ENCODE data around the gene SRSF11.
A peak's percentile ranks its signal among the peaks of the same experiment; 100 is the strongest.
"Not testable (repeated sequence)": the region's sequence is repeated elsewhere in the genome, so short reads cannot be mapped to it uniquely, and the experiment has no call there.

Gene SRSF11, protein sequence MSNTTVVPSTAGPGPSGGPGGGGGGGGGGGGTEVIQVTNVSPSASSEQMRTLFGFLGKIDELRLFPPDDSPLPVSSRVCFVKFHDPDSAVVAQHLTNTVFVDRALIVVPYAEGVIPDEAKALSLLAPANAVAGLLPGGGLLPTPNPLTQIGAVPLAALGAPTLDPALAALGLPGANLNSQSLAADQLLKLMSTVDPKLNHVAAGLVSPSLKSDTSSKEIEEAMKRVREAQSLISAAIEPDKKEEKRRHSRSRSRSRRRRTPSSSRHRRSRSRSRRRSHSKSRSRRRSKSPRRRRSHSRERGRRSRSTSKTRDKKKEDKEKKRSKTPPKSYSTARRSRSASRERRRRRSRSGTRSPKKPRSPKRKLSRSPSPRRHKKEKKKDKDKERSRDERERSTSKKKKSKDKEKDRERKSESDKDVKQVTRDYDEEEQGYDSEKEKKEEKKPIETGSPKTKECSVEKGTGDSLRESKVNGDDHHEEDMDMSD

GRCh38 chr1:70221238-70222121 lies at the start of gene SRSF11:
Gene SRSF11, plus strand, starts transcription at chr1:70221380. Its CDS starts 257 bp downstream, at chr1:70221637.
- Mint-ChIP-seq H3K4me3 (peak within 1 kb of the TSS; percentile 95), H3K27me3 (no peaks in the 10 kb centered on the region), H3K9me3 (no peaks in the 10 kb centered on the region), H3K27ac (peak within 1 kb of the TSS; percentile 98), H3K4me1 (peaks cover 41% of the 10 kb centered on the region), H3K36me3 (peaks cover 8% of the 10 kb centered on the region)
- peak; percentile 100 for ATAC-seq

GRCh38 chr1:70171512-70171911 lies 49.7 kb upstream of the SRSF11 start:
- H3K27ac Mint-ChIP-seq: no peak overlapping the region
- H3K4me3 Mint-ChIP-seq: no peak overlapping the region
- no peaks in the 10 kb centered on the region for H3K4me1 Mint-ChIP-seq
- H3K36me3 Mint-ChIP-seq: peaks cover 51% of the 10 kb centered on the region
- no peaks in the 10 kb centered on the region for H3K27me3 Mint-ChIP-seq
- ATAC-seq: no peak
- H3K9me3 Mint-ChIP-seq: no peaks in the 10 kb centered on the region

DNA sequence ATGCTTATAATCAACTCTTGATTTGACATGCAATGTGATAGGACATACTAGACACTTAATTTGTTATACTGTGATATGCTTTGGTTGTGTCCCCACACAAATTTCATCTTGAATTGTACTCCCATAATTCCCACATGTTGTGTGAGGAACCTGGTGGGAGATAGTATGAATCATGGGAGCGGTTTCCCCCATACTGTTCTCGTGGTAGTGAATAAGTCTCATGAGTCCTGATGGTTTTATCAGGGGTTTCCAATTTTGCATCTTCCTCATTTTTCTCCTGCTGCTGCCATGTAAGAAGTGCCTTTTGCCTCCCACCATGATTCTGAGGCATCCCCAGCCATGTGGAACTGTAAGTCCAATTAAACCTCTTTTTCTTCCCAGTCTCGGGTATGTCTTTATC lies 36.0 kb upstream of the SRSF11 start:
- not testable (repeated sequence) for ATAC-seq, H3K27me3 Mint-ChIP-seq, H3K4me3 Mint-ChIP-seq, H3K4me1 Mint-ChIP-seq, H3K9me3 Mint-ChIP-seq, H3K27ac Mint-ChIP-seq
- H3K36me3 Mint-ChIP-seq: peaks cover 35% of the 10 kb centered on the region

DNA sequence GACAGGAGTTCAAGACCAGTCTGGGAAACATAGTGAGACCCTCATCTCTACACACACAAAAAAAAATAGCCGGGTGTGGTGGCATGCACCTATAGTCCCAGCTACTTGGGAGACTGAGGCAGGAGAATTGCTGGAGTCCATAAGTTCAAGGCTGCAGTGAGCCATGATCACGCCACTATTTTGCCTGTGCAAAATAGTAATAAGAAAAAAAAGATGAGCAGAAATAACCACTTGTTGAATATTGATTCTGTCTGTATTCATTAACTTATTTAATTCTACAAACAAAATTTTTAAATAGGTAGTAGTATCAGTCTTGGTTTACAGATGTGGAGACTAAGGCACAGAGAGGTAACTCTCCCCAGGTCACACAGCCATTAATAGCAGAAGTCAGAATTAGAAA lies 32.7 kb upstream of the SRSF11 start:
- no peak overlapping the region for H3K27ac Mint-ChIP-seq
- peaks cover 37% of the 10 kb centered on the region for H3K36me3 Mint-ChIP-seq
- no peaks in the 10 kb centered on the region for H3K27me3 Mint-ChIP-seq
- no peak for ATAC-seq
- no peak overlapping the region for H3K4me3 Mint-ChIP-seq
- H3K9me3 Mint-ChIP-seq: no peaks in the 10 kb centered on the region
- peaks cover 14% of the 10 kb centered on the region for H3K4me1 Mint-ChIP-seq

DNA sequence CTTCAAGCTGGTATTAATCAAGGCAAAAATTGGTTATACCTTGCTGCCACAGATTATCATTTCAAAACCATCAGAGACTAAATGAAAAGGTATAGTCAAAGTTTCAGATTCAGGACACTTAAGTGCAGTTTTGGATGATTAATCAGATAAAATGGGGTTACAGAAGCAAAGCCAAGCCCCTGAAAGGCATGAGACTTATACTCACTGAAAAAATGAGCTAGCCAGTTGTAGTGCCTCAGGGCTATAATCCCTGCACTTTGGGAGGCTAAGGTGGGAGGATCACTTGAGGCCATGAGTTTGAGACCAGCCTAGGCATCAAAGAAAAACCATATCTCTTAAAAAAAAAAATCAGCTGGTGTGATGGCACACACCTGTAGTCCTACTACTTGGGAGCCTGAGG lies 31.0 kb upstream of the SRSF11 start:
- Mint-ChIP-seq H3K4me3 (no peak overlapping the region), H3K27ac (no peak overlapping the region), H3K27me3 (no peaks in the 10 kb centered on the region), H3K9me3 (no peaks in the 10 kb centered on the region), H3K36me3 (peaks cover 35% of the 10 kb centered on the region), H3K4me1 (peaks cover 14% of the 10 kb centered on the region)
- no peak for ATAC-seq

- not testable (repeated sequence) for ATAC-seq, H3K27ac Mint-ChIP-seq, H3K4me3 Mint-ChIP-seq, H3K27me3 Mint-ChIP-seq, H3K9me3 Mint-ChIP-seq
- Mint-ChIP-seq H3K36me3 (peaks cover 19% of the 10 kb centered on the region), H3K4me1 (peaks cover 13% of the 10 kb centered on the region)
Observed at GRCh38 chr1:70192446-70192845, 28.7 kb upstream of the SRSF11 start.

DNA sequence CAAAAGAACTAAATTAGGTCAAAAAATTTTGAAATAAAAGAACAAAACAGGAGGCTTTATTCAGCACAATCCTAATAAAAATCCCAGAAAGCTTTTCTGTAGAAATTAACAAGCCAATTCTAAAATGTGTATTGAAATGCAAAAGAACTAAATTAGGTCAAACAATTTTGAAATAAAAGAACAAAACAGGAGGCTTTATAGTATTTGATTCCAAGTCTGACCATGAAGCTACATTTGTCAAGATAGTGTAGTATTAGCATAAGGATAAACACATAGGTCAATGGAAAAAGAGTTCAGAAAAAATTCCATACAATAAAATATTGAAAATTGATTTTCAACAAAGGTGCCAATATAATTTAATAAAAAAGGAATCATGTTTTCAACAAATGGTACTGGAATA lies 26.6 kb upstream of the SRSF11 start:
- Mint-ChIP-seq H3K4me1 (peaks cover 8% of the 10 kb centered on the region), H3K36me3 (peaks cover 10% of the 10 kb centered on the region), H3K27ac (no peak overlapping the region), H3K27me3 (no peaks in the 10 kb centered on the region), H3K4me3 (no peak overlapping the region), H3K9me3 (no peaks in the 10 kb centered on the region)
- ATAC-seq: no peak

- Mint-ChIP-seq H3K9me3 (no peaks in the 10 kb centered on the region), H3K27me3 (no peaks in the 10 kb centered on the region), H3K36me3 (peaks cover 10% of the 10 kb centered on the region), H3K4me1 (peaks cover 8% of the 10 kb centered on the region), H3K4me3 (no peak overlapping the region), H3K27ac (no peak overlapping the region)
- no peak for ATAC-seq
Observed at GRCh38 chr1:70195342-70195741, 25.8 kb upstream of the SRSF11 start.

DNA sequence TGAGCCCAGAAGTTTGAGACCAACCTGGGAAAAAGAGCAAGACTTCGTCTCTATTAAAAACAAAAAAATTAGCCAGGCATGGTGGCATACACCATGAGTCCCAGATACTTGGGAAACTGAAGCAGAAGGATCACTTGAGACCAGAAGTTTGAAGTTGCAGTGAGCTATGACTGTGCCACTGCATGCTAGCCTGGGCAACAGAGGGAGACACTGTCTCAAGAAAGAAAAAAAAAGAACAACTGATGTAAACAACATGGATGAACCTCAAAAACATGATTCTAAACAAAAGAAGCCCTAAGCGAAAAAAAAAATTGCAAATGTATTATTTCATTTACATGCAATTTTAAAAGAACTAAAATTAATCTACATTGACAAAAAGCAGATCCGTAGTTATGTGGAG lies 24.8 kb upstream of the SRSF11 start:
- Mint-ChIP-seq H3K36me3 (peaks cover 10% of the 10 kb centered on the region), H3K27ac (no peak overlapping the region), H3K9me3 (no peaks in the 10 kb centered on the region), H3K4me1 (peaks cover 8% of the 10 kb centered on the region), H3K27me3 (no peaks in the 10 kb centered on the region), H3K4me3 (no peak overlapping the region)
- ATAC-seq: no peak

- no peak for ATAC-seq
- Mint-ChIP-seq H3K9me3 (no peaks in the 10 kb centered on the region), H3K4me3 (no peak overlapping the region), H3K27ac (no peak overlapping the region), H3K4me1 (peaks cover 31% of the 10 kb centered on the region), H3K27me3 (no peaks in the 10 kb centered on the region), H3K36me3 (no peaks in the 10 kb centered on the region)
Observed at GRCh38 chr1:70200065-70200464, 21.1 kb upstream of the SRSF11 start.

GRCh38 chr1:70202173-70202758 lies 18.9 kb upstream of the SRSF11 start:
- H3K4me3 Mint-ChIP-seq: no peak overlapping the region
- H3K9me3 Mint-ChIP-seq: no peaks in the 10 kb centered on the region
- ATAC-seq: no peak
- no peaks in the 10 kb centered on the region for H3K36me3 Mint-ChIP-seq
- H3K4me1 Mint-ChIP-seq: peaks cover 34% of the 10 kb centered on the region
- no peaks in the 10 kb centered on the region for H3K27me3 Mint-ChIP-seq
- H3K27ac Mint-ChIP-seq: no peak overlapping the region

- no peaks in the 10 kb centered on the region for H3K9me3 Mint-ChIP-seq
- no peak for ATAC-seq
- H3K36me3 Mint-ChIP-seq: peaks cover 6% of the 10 kb centered on the region
- no peaks in the 10 kb centered on the region for H3K27me3 Mint-ChIP-seq
- H3K4me3 Mint-ChIP-seq: peak overlapping the region; percentile 97
- peak overlapping the region; percentile 97 for H3K27ac Mint-ChIP-seq
- peaks cover 46% of the 10 kb centered on the region for H3K4me1 Mint-ChIP-seq
Observed at GRCh38 chr1:70204139-70204538, 17.0 kb upstream of the SRSF11 start.

GRCh38 chr1:70204600-70204999 lies 16.6 kb upstream of the SRSF11 start:
- no peak for ATAC-seq
- Mint-ChIP-seq H3K9me3 (no peaks in the 10 kb centered on the region), H3K4me3 (peak overlapping the region; percentile 97), H3K36me3 (peaks cover 6% of the 10 kb centered on the region), H3K27me3 (no peaks in the 10 kb centered on the region), H3K27ac (peak overlapping the region; percentile 97), H3K4me1 (peaks cover 48% of the 10 kb centered on the region)

- Mint-ChIP-seq H3K4me1 (peaks cover 48% of the 10 kb centered on the region), H3K9me3 (no peaks in the 10 kb centered on the region), H3K27me3 (no peaks in the 10 kb centered on the region), H3K4me3 (peak overlapping the region; percentile 97), H3K27ac (peak overlapping the region; percentile 97), H3K36me3 (peaks cover 6% of the 10 kb centered on the region)
- peak; percentile 55 for ATAC-seq
Observed at GRCh38 chr1:70205071-70205433, 16.1 kb upstream of the SRSF11 start.

GRCh38 chr1:70205434-70206118 lies 15.6 kb upstream of the SRSF11 start, which contains the start of gene LRRC40:
Gene LRRC40, minus strand, starts transcription at chr1:70205579. Its CDS starts 39 bp downstream, at chr1:70205540.
- H3K27me3 Mint-ChIP-seq: no peaks in the 10 kb centered on the region
- peak within 1 kb of the TSS; percentile 97 for H3K27ac Mint-ChIP-seq
- no peaks in the 10 kb centered on the region for H3K9me3 Mint-ChIP-seq
- peak; percentile 98 for ATAC-seq
- peaks cover 48% of the 10 kb centered on the region for H3K4me1 Mint-ChIP-seq
- peaks cover 6% of the 10 kb centered on the region for H3K36me3 Mint-ChIP-seq
- peak within 1 kb of the TSS; percentile 97 for H3K4me3 Mint-ChIP-seq

All from stimulated activated memory B cell treated with anti-CD40 and anti-IgM and Interleukin-4, amounts not matched to agents 10 μg/mL and 1 μg/mL and 100 μg/mL, for 72 hours (primary cell).